Activated CD4-positive, CD25-positive, alpha-beta regulatory T cell treated with anti-CD3 and anti-CD28 coated beads, Interleukin-2, amount 50 U/mL, for 72 hours (primary cell): ENCODE data around the gene GOLT1A.

Source experiments
- DNase-seq: peaks from one replicate; pipeline ENCODE4 v3.0.0; 2021

The GOLT1A gene, protein sequence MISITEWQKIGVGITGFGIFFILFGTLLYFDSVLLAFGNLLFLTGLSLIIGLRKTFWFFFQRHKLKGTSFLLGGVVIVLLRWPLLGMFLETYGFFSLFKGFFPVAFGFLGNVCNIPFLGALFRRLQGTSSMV

DNA sequence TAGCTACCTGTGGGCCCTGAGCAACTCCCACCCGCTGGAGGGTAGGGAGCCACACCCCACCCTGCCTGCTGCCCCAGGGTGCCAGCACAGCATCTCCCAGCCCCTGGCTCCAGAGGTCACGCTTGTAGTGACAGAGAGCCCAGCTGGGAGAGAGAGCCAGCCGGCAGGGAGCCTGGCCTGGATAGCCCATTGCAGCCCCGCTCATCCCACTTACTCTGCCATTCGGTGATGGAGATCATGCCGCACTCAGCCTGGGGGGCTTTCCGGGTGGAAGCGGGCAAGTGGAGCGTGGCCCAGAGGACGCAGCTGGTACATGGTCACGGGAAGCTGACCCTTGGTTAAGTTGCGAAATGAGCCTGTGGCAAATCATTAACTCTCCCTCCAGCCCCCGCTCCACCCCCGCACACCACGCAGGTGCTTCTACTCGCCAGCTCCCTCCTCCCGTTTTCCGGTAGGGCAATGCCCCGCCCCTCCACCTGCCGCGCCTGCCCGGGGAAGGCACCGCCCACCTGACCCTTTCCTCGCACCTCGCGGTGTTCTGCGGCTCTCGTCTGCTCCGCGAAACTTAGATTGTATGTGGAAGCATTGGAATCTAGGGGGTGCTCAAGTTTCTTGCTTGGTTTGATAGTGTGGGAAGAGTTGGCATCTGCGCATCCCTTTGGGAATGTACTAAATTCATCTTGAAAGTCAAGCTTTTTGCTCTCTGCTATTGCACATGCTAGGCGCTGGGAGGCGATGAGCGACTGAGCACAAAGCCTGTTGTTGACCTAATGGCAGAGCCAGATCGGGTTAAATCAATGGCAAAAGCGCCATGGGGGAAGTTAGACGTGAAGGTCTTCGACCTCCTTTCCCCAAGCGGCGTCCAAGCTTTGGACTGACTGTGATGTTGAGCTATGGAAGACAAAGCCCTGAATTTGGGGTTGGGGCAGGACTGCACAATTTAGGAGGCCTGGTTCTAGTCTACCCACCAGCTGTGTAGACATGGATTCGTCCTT is at the start of gene GOLT1A:
Gene GOLT1A (minus strand): TSS at position 321 of the 995 bp plus-strand sequence. CDS start 82 bp downstream, at position 239.
- no peak for DNase-seq

DNA sequence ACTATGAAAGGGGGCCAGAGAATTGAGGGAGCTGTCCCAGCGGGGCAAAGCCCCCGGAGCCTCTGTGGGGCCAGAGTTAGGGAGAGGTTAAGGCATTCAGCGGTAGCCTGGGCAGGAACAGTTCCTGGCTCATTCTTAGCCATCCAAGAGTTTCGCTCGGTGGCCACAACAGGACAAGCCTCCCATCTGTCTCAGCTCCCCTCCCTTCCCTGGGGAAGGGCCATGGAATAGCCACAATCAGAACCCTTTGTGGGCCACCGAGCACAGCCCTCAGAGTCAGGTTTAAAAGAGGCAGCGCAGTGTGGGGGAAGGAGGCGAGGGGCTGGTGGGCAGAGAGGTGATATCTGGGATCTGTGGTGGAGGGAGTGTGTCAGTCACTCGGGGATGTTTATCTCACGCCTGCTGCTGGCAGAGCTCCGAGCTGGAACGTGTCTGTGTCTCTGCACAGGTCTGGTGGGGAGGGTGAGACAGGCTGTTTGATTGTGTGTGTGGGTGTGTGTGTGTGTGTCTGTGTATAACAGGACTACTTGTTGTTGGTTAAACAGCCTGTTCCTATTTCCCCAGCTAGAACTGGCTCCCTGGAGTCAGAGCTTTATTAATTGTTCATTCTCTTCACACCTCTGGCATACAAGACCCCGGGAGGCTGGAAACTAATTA is 49.6 kb upstream of the GOLT1A start:
- DNase-seq: no peak

DNA sequence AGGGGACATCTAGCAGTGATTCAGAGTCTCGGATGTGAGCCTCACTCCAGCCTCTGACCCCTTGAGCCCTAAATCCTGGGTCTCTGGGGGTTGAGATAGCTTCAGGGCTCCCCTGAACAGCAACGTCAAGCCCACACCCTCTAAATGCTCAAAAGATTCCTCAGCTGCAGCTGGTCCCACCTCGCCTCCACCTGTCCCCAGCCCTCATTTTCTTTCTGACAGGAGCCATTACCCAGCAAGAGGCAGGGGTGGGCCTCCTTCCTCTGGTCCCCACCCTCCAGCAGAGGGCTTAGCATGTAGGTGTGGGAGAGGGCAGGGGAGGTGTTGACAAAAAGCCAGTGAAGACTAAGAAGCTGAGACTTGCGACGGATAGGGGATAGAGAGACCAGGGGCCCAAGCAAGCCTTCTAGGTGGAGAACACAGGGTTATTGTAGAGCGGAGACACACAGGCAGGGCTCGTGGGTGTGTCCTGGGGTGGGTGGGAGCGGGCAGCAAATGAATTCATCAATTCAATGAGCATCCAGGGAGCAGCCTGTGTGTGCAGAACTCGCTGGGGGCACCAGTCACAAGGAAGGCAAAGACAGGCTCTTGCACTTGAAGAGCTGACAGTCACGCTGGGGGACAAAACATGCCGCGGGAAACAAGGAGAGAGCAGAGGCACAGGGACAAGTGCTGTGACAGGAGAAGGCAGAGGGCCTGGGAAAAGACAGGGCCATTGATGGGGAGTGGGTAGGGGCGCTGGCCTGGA is 48.9 kb upstream of the GOLT1A start:
- no peak for DNase-seq

DNA sequence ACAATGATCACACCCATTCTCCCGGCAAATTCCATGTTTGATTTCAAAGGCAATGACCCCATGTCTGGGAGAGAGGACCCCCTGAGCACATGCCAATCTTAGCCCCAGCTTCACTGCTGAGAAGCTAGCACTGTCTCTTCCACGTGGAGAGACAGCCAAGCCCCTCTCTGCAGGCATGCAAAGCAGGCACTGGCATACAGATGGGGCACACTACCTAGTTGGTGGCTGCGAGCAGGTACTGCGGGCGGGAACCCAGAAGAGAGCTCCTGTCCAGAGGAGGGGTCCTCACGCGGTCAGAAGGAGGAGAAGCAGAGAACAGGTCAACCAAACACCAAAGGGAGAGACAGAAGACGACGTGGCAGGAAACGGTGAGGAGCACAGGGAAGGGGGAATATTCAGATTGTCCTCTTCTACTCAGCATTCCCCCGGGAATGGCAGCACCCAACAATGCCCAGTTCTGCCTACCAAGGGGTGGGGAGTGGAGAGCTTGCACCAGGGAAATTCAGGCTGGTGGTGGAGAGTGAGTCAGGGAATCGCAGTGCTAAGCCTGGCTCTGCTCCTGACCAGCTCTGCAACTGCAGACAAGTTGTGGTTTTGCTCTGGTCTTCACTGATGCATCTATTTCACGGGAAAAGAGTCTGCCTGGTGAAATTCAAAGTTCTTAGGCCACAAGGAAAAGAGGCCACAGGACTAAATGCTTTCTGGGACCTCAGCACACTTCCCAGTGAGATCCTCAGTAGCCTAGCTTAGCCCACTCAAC is 48.1 kb upstream of the GOLT1A start:
- no peak for DNase-seq

DNA sequence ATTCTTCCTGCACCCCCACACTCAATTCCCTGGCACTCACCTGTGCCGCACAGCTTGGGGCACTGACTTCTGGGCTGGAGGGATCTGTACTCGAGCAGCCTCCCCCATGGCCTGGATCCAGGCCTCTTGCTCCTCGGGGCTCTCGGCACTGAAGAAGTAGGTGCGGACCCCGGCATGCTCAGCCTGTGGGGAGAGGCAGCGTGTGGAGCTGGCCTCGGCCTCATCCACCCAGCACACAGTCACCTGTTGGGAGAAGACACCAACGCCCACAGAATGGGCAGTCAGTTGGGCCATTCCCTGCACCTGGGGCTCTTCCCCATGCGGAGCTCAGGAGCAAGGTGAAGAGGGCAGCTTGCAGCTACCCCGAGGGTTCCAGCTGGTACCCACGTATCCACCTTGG is 47.5 kb upstream of the GOLT1A start:
- no peak for DNase-seq

DNA sequence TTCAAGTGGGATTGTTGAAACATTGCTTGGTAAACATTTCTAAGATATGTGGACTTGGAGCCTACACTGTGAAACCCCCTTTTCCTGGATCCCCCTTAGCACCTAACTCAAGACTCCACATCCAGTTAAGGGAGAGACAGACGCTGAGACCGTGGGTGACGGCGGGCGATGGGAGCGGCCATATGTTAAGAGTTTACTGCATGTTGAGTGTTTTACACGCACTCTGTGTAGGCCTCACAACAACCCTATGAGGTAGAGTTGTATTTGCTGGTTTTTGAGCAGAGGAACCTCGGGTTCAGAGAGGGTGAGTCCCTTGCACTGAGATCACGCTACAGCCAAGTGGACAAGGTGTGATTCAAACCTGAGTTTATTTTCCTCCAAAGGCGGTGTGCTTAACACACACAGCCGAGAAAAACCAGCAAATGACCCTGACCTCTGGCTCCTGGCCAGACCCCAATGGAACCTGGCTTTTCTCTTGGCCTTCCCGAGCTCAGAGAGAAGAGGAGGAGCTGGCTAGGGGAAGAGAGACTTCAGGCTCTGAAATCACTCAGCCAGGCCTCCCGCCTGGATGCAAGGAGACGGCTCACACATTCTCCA is 46.9 kb upstream of the GOLT1A start:
- no peak for DNase-seq

DNA sequence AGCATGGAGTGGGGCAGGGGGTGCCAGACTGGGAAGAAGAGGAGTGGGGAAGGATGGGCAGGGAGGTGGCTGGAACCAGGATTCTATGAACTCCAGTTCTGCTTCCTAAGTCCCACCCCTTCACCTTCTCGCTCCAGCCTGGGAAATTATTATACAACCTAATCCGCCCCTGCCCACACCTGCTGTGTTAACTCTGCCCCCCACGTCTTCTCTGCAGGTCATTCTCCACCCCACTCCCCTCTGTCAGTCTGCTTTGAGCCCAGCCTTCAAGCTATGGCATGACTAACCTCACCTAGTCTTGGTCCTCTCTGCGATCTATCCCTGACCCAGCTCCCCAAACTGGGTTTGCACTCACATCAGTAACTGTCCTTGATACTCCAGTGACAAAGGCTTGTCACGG is 46.0 kb upstream of the GOLT1A start:
- no peak for DNase-seq

DNA sequence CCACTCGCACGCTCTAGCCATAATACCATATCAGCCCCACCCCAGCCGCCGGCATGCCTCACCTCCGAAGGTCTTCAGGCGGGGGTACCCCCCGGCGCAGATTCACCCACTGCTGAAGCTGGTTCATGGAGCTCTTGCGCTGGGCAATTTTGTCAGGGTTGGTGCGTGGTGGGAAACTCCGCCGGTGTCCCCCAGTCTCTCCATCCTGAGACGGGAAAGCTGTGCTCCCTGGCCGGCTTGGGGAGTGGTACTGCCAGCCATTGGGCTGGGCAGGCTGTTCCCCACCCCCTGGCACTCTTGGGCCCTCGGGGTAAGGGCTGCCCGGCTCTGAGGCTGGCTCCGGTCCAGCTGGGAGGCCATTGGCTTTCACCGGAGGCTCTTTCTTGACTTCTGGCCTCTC is 45.4 kb upstream of the GOLT1A start:
- DNase-seq: no peak

DNA sequence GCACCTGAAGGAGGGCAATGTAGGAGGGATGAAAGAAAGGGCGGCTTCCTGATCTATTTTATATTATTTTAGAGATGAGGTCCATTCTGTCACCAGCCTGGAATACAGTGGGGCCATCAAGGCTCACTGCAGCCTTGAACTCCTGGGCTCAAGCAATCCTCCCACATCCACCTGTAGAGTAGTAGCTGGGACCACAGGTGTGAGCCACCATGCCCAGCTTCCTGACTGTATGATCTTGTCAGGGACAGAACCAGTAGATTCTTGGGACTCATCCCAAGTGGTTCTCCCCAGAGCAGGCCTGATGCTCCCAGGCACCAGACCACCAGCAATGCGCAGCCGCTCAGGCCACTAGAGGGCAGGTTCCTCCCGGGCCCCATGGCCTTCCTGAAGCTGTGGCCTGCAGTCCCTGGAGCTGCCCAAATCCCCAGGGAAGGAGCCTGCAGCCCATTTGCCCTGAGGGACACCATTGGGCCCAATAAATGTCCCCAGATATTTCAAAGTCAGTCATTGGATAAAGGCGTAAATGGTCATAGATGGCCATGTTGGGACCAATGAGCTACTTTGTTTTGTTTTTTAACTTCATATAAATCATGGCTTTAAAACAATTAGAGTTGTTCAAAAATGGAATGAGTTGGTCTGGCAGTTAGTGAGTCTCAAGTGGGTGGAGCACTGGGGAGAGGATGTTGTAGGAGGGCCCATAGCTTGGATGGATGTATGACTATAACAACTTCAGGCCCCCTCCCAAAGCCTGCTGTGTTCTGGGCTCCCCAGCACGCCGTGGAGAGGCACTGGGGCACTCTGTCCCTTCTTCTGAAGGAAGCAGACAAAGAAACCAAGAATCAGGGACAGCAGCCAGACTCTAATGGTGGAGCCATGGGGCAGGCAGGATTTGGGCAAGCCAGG is 44.7 kb upstream of the GOLT1A start:
- no peak for DNase-seq

DNA sequence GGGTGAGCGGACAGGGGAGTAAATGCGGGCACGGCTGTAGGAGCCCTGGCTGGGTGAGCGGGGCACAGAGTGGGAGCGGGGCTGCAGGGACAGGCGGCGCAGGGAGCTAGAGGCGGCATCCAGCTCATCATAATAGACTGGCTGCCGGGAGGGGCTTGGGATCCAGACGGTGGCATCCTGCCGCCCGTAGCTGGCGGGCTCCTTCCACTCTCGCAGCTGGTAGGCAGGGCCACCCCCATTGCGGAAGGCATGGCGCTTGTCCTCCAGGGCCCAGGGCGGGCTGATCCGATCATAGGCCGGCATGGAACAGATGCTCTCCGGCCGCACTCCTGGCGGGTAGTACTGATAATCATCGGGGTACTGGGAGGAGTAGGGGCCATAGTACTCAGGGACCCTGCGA is 43.7 kb upstream of the GOLT1A start:
- DNase-seq: no peak

DNA sequence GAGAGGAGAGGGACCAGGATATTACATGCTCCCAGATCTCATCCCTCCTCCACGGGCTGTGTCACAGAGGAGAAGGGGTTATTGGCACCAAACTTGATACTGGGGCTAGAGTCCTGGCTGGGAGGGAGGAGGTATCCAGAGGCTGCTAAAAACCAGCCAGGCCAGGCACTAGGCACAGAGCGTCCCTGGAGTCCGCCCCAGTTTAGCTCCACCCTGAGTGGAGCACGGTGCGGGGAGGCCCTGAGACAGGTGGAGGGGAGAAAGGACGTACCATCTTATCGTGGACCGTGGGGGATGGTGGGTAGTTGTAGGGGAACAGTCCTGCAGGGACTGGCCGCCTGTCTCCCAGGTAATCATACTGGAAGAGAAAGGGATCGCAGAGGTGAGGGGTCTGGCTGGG is 42.7 kb upstream of the GOLT1A start:
- DNase-seq: no peak

DNA sequence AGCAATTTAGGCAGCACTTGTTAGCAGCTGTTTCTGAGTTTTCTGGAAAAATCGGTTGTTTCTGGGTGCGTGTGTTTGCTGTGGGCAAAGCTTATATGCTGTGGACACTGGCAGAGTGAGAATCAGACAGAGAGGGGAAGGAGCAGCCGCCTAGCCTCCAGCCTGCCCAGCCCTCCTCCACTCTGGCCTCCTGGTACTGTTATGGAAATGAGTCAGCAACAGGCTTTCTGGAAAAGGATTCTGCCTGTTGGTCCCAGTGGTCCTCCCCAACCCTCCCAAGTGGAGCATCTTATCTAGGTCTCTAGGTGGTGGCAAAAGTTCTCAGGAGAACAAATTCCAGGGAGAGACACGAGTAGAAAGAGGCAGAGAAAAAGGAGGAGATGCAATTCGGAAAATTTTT is 42.2 kb upstream of the GOLT1A start:
- DNase-seq: no peak

DNA sequence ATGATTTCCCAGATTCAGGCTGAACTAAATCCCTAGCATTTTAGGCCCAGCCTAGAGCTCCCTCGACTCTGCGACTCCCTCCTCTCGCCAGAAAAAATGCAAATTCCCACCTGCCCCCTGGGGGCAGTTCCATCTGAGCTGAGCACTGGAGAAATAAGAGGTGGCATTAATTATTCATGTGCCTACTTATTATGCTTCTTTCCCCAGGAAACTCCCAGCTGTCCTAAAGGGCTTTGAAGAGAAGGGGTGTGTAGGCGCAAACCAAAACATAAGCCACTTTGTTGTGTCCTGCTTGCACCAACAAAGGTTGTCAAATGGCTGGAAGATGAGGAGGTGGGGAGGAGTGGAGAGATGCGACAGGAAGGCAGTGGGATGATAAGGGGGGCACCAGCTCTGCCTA is 41.4 kb upstream of the GOLT1A start:
- no peak for DNase-seq

DNA sequence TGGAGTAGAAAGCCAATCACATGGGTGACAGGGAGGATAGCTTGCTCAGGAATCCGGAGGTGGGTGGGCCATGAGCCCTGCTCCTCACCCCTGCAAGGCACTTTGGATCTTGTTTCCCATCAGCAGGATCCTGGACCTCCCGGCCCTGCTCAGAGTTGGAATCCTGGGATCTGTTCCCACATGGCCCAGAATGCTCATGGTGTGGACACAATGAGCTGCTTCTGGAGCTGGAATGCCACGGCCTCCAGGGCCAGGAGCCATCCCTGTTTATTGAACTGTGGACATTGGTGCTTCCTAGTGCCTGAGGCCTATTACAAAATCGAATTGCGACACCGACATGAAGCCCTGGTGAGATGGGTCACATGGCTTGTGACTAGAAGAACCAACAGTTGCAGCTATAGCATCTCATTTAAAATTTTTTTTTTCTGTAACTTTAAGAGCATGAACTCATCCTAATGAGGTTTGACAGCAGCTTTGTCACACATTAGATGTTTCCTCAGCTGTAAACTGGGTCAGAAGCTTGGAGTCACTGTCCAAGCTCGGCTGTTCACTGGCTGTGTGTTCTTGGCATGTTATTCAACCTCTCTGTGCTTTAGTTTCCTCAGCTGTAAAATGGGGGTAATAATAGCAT is 40.4 kb upstream of the GOLT1A start:
- no peak for DNase-seq

DNA sequence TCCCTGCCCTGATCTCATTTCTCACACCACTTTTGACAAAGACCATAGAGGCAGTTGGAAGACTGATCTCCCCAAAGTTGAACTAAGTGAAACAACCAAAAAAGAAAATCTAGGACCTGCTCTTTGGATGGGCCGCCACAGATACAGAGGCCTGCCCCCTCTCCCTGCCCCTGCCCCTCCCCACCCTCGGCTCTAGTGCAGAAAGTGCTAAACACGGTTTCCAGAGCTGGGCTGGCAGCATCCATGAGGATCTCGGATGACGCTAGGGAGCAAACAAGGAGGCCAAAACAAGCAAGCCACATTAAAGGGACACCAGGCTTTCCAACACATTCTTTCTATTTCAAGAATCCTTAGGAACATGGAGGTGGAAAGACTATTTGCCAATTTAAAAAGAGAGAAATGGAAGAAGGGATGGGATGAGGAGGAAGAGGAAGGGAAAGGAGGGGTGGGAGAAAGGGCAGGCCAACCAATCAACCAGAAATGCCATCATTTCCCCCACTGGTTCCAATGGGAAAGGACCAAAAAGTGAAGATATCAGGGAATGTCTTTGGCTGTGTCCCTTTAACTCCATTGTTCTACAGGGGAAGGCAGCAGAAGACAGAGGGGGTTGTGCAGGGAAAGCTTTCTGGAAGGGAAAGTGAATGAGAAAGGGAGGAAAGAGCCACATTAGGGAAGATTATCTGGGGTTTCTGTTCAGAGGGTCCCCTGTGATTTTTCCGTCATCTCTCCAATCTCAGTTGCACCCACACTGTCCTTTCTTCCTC is 38.3 kb upstream of the GOLT1A start:
- DNase-seq: no peak

DNA sequence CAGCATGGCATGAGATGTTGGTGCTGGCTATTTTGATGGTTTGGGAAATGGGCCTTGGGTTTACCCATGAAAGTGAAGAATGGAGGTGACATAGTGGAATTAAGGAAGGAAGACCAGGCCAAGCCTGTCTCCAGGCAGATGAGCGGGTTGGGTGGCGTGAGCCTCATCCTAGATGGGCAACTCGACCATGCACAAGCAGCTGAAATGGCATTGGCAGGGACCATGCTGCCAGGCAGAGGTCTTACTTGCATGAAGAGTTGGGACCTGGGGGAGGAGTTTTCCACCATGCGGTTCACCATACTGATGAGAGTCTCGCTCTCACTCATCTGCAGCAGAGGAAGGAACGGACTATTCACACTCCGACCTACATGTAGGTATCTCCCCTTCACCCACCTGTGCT is 37.5 kb upstream of the GOLT1A start:
- no peak for DNase-seq

DNA sequence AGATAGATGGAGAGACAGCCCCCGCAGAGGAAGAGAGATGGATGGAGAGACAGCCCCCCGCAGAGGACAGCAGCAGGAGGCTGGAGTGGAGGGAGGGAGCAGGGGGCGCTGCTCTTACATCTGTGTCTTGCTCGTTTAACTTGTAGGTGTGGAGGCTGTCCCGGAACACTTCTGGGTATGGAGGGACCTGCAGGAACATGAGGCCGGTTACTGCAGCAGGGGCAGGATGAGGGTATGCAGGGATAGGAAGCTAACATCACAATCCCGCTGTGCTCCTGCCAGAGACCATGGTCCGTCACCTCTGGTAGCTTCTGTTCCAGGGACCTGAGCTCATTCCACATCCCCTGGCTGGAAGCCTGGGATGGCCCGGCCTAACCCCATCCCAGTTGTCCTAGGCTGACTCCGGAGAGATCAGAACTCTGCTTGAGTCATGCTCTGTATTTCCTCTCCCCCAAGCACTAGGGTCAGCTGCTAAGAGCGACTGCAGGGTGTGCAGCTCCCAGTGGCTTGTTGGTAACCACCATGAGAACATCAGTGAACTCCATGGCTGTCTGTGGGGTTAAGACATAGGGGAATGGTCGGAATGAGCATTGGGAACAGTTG is 36.7 kb upstream of the GOLT1A start:
- no peak for DNase-seq

DNA sequence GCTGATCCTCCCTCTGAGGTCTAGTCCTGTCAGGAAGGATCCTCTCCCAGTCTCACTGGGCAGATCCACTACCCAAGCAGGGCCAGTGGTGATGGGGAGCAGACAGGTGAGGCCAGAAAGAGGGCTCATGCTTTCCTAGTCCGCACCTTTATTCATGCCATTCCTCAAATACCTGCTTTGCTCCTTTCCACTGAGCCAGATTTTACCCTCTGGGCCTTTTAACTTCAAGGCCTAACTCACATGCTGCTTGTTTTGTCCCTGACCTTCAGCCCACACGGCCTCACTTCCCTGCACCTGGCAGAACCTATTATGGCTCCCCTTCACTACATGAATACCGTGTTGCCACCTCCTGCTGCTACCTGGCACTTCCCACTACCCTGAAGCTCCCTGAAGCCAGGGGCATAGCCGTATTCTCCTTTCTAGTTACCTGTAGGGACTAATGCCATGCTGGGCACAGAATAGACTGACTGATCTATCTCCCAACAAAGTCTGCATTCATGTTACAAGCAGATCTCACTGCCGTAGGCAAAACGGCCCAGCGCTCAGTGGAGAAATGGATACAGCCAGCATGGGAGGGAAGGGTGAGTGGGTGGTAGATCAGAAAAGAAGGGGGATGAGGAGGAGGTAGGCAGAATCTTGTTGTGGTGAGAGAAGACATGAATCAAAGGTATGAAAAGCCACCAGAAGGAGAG is 36.1 kb upstream of the GOLT1A start:
- DNase-seq: no peak

DNA sequence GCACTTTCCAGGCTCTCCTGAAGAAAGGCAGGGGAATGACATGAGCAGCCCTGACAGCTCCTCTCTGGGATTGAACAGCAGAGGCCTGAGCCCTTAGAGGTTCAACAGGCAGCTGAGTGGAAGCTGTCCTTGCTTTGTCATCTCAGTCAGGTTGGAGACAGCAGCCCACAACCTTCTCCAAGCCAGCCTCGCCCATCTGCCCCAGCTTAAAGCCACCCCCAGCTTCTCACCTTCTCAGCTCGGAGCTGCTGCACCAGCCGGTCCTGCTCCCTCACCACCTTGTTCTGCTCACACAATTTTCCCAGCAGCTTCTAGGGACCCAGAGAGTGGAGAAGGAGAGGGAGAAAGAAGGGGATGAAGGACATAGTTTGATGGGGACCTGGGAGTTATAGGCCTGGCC is 35.2 kb upstream of the GOLT1A start:
- DNase-seq: no peak
